Lung (tissue), 12 donors: ENCODE results near the gene HNRNPA2B1. TPM values are rescaled to one million over a fixed set of nuclear protein-coding genes. Genes with fewer than 3 reads are reported as not detected.

ENCODE experiments used
- ATAC-seq: fragments of 200-7000 bp; cut with Tn5 transposase; one replicate; pipeline ENCODE4 v1.9.1; 2020; ENCODE audit warnings: moderate number of reproducible peaks; ENCODE audit not compliant: insufficient read depth, low FRiP score
- DNase-seq, 3 donors: peaks; one replicate each; pipeline ENCODE4 v3.0.0-alpha.2; 2013 to 2017
- H3K27ac ChIP-seq, 2 donors: one replicate each; pipeline ENCODE4 v1.5.1; 2013; ENCODE audit warnings: mild to moderate bottlenecking in 2 of 2, moderate library complexity in 2 of 2, control low read depth in 1 of 2, inconsistent platforms in 1 of 2, low read depth in 1 of 2, low read length in 1 of 2
- H3K27me3 ChIP-seq, 3 donors: one replicate each; pipeline ENCODE4 v1.5.1; 2013; ENCODE audit warnings: low read length in 2 of 3; ENCODE audit not compliant: control insufficient read depth in 3 of 3, insufficient read depth in 3 of 3
- H3K36me3 ChIP-seq, 4 donors: one replicate each; pipeline ENCODE4 v1.5.1; 2013; ENCODE audit warnings: low read length in 4 of 4, mild to moderate bottlenecking in 1 of 4, moderate library complexity in 1 of 4; ENCODE audit not compliant: control insufficient read depth in 4 of 4, insufficient read depth in 4 of 4
- H3K4me1 ChIP-seq, 5 donors: one replicate each; pipeline ENCODE4 v1.5.1; 2013; ENCODE audit warnings: low read length in 5 of 5, mild to moderate bottlenecking in 2 of 5, moderate library complexity in 1 of 5; ENCODE audit not compliant: control insufficient read depth in 5 of 5, insufficient read depth in 5 of 5
- H3K4me3 ChIP-seq: one replicate; pipeline ENCODE4 v1.5.1; 2013; ENCODE audit warnings: mild to moderate bottlenecking, control low read depth, moderate library complexity
- H3K9ac ChIP-seq, 2 donors: one replicate each; pipeline ENCODE4 v1.5.1; 2013; ENCODE audit warnings: low read length in 2 of 2, control low read depth in 1 of 2; ENCODE audit not compliant: insufficient read depth in 1 of 2
- H3K9me3 ChIP-seq, 4 donors: one replicate each; pipeline ENCODE4 v1.5.1; 2013; ENCODE audit warnings: low read length in 3 of 4, mild to moderate bottlenecking in 1 of 4, moderate library complexity in 1 of 4; ENCODE audit not compliant: control insufficient read depth in 4 of 4, insufficient read depth in 3 of 4
- WGBS, 2 donors: extraction: QIAGEN DNeasy Blood & Tissue Kit; methylation state at CpG; one replicate each; pipeline ENCODE4 v1.1.7; 2013; 5-methylcytosine and 5-hydroxymethylcytosine counted together
- polyA plus RNA-seq, 2 donors: library from polyadenylated mRNA; stranded (reverse); fragments of 200-250 nt; gene quantifications; one replicate each; pipeline ENCODE4 v1.2.1, GENCODE V29; 2013
- total RNA-seq, 2 donors: library from RNA; depleted of rRNA in 1 of 2; stranded (reverse); fragments of >200 nt in 1 of 2; gene quantifications; one replicate each; pipeline ENCODE4 v1.2.1, GENCODE V29; 2014 to 2021
- TF ChIP-seq, protein P1 (sequence below): IDR thresholded peaks from 2 replicates; pipeline ENCODE4 v1.5.1; 2012; ENCODE audit warnings: mild to moderate bottlenecking; ENCODE audit errors: control extremely low read depth, extremely low read depth
- donor health status: control.
- donor health status: control.
- donor health status: Bipolar disorder and iron deficiency.
- donor health status: healthy.
- donor health status: DM: yes; HTN: yes; CAD: no.

The HNRNPA2B1 gene
- total and polyA plus RNA-seq, 4 donors: 363 to 572 (median 482) TPM

DNA sequence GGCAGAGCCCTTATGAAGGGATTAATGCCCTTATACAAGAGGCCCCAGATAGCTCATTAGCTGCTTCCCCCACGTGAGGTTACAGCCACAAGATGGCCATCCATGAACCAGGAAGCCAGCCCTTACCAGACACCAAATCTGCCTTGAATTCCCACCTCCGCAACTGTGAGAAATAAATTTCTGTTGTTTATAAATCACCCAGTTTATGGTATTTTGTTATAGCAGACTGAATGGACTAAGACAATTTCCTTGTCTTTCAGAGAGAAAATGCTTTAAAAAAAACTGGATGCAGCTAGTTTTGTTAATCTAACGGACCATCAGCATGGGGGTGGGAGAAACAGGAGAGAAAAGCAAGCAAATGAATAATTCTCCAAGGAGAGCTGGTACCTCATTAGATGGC is 37.5 kb upstream of the HNRNPA2B1 start:
- 57 to 77% methylated on average over 3 of the region's 3 CpGs for WGBS, 2 donors
- TF ChIP-seq, protein P1, sequence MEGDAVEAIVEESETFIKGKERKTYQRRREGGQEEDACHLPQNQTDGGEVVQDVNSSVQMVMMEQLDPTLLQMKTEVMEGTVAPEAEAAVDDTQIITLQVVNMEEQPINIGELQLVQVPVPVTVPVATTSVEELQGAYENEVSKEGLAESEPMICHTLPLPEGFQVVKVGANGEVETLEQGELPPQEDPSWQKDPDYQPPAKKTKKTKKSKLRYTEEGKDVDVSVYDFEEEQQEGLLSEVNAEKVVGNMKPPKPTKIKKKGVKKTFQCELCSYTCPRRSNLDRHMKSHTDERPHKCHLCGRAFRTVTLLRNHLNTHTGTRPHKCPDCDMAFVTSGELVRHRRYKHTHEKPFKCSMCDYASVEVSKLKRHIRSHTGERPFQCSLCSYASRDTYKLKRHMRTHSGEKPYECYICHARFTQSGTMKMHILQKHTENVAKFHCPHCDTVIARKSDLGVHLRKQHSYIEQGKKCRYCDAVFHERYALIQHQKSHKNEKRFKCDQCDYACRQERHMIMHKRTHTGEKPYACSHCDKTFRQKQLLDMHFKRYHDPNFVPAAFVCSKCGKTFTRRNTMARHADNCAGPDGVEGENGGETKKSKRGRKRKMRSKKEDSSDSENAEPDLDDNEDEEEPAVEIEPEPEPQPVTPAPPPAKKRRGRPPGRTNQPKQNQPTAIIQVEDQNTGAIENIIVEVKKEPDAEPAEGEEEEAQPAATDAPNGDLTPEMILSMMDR: no peak
- Histone ChIP-seq H3K9me3 (no peaks in the 10 kb centered on the region), H3K27me3 (no peaks in the 10 kb centered on the region), H3K27ac (no peak overlapping the region), H3K4me3 (no peak overlapping the region), H3K9ac (no peak overlapping the region), H3K36me3 (no peaks in the 10 kb centered on the region), H3K4me1 (no peaks in the 10 kb centered on the region)
- ATAC-seq: no peak
- no peak for DNase-seq

- H3K4me3 ChIP-seq: no peak overlapping the region
- no peaks in the 10 kb centered on the region for H3K27me3 ChIP-seq
- H3K9me3 ChIP-seq: no peaks in the 10 kb centered on the region
- DNase-seq (no peak), ATAC-seq (no peak)
- TF ChIP-seq, protein P1: no peak
- WGBS, 2 donors: 70 to 86% methylated on average over 6 of the region's 6 CpGs
- no peak overlapping the region for H3K27ac ChIP-seq
- no peaks in the 10 kb centered on the region for H3K4me1 ChIP-seq
- H3K9ac ChIP-seq: no peak overlapping the region
- no peaks in the 10 kb centered on the region for H3K36me3 ChIP-seq
Observed at GRCh38 chr7:26237035-26237807, 36.7 kb upstream of the HNRNPA2B1 start.

GRCh38 chr7:26233902-26234511 is 33.5 kb upstream of the HNRNPA2B1 start:
- no peaks in the 10 kb centered on the region for H3K4me1 ChIP-seq
- 52 to 62% methylated on average over 5 of the region's 5 CpGs for WGBS, 2 donors
- no peak overlapping the region for H3K27ac ChIP-seq
- no peak overlapping the region for H3K9ac ChIP-seq
- no peaks in the 10 kb centered on the region for H3K27me3 ChIP-seq
- DNase-seq (no peak), ATAC-seq (no peak)
- no peaks in the 10 kb centered on the region for H3K36me3 ChIP-seq
- TF ChIP-seq, protein P1: no peak
- no peak overlapping the region for H3K4me3 ChIP-seq
- no peaks in the 10 kb centered on the region for H3K9me3 ChIP-seq
